HL-60 (cell line): ENCODE results near the gene TTC34.

ENCODE experiments used
- DNase-seq, 2 experiments: peaks; one replicate each; pipeline ENCODE4 v3.0.0-alpha.2; 2010 to 2020; ENCODE audit warnings: low read depth in 1 of 2, low spot score in 1 of 2
- H3K27ac ChIP-seq: fragments of 250-450 bp; sonication (Bioruptor Pico); replicated peaks from 2 replicates; pipeline ENCODE4 v1.5.1; 2020; ENCODE audit warnings: mild to moderate bottlenecking, moderate library complexity
- H3K27me3 ChIP-seq: fragments of 250-450 bp; sonication (Bioruptor Pico); 2 replicates; pipeline ENCODE4 v1.5.1; 2021; ENCODE audit warnings: mild to moderate bottlenecking, moderate library complexity; ENCODE audit not compliant: insufficient read depth, poor library complexity, severe bottlenecking
- H3K4me3 ChIP-seq: replicated peaks from 2 replicates; pipeline ENCODE4 v1.5.1; 2011; ENCODE audit warnings: mild to moderate bottlenecking, control low read depth, low read length; ENCODE audit not compliant: insufficient read depth
- GABPA ChIP-seq: IDR thresholded peaks from 2 replicates; pipeline ENCODE4 v1.6.1; 2012; ENCODE audit warnings: low read depth
- POLR2AphosphoS5 ChIP-seq: IDR thresholded peaks from 2 replicates; pipeline ENCODE4 v1.6.1; 2012; ENCODE audit warnings: low read depth
- SPI1 ChIP-seq: IDR thresholded peaks from 2 replicates; pipeline ENCODE4 v1.6.1; 2012; ENCODE audit warnings: low read depth, mild to moderate bottlenecking, borderline replicate concordance
- TF ChIP-seq, protein P1 (sequence below): IDR thresholded peaks from one replicate; pipeline ENCODE4 v1.5.1; 2011; ENCODE audit warnings: low read length, control low read depth, inconsistent platforms; ENCODE audit not compliant: insufficient read depth
- TF ChIP-seq, protein P2 (sequence below): IDR thresholded peaks from 2 replicates; pipeline ENCODE4 v1.6.1; 2012; ENCODE audit warnings: low read depth; ENCODE audit not compliant: insufficient replicate concordance

TTC34 gene

DNA sequence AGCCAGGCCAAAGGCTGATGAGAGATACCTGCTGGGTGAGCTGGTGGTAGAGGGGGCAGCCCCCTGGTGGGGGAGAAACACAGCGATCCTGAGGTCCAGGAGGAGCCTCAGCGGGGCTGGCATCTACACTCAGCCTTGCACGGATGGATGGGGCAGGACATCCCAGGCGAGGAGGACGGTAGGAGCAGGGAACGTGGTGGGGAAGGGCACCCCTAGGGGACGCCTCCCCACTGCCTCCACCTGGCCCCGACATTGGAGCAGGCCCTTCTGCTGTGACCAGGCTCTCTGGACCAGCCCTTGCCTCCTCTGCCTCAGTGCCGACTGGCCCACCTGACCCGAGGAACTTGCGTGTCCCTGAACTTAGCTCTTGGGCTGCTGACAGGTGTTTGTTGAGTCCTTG, 162.3 kb downstream of the TTC34 start:
- Histone ChIP-seq H3K4me3 (no peak overlapping the region), H3K27me3 (no peaks in the 10 kb centered on the region), H3K27ac (no peak overlapping the region)
- TF ChIP-seq, protein P1, sequence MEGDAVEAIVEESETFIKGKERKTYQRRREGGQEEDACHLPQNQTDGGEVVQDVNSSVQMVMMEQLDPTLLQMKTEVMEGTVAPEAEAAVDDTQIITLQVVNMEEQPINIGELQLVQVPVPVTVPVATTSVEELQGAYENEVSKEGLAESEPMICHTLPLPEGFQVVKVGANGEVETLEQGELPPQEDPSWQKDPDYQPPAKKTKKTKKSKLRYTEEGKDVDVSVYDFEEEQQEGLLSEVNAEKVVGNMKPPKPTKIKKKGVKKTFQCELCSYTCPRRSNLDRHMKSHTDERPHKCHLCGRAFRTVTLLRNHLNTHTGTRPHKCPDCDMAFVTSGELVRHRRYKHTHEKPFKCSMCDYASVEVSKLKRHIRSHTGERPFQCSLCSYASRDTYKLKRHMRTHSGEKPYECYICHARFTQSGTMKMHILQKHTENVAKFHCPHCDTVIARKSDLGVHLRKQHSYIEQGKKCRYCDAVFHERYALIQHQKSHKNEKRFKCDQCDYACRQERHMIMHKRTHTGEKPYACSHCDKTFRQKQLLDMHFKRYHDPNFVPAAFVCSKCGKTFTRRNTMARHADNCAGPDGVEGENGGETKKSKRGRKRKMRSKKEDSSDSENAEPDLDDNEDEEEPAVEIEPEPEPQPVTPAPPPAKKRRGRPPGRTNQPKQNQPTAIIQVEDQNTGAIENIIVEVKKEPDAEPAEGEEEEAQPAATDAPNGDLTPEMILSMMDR = no peak
- no peak for TF ChIP-seq GABPA
- DNase-seq = no peak

DNA sequence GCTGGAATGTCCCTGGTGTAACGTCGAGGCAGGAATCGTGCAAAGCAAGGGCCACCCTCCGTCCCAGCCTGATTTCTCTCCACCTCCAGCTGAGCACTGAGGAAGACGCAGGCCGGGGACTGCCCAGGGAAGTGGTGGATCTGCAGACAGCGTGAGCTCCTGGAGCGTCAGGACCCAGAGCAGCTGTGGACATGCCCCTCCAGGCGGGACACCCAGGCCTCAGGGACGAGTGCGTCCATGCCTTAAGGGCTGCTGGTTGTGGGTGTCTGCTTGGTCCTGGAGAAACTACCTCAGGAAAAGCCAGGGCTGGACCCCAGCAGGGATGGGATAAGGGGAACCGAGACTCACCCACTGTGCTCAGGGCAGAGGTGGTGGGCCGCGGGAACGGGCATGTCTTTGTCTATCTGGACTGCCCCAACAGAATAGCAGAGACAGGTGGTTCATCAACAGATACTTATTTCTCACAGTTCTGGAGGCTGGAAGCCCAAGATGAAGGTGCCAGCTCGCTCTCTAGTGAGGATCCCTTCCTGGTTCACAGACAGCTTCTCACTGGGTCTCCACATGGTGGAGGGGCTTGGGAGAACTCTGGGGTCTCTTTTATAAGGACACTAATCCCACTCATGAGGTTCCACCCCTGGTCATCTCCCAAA, 162.9 kb downstream of the TTC34 start:
- no peak for TF ChIP-seq GABPA
- TF ChIP-seq, protein P2, sequence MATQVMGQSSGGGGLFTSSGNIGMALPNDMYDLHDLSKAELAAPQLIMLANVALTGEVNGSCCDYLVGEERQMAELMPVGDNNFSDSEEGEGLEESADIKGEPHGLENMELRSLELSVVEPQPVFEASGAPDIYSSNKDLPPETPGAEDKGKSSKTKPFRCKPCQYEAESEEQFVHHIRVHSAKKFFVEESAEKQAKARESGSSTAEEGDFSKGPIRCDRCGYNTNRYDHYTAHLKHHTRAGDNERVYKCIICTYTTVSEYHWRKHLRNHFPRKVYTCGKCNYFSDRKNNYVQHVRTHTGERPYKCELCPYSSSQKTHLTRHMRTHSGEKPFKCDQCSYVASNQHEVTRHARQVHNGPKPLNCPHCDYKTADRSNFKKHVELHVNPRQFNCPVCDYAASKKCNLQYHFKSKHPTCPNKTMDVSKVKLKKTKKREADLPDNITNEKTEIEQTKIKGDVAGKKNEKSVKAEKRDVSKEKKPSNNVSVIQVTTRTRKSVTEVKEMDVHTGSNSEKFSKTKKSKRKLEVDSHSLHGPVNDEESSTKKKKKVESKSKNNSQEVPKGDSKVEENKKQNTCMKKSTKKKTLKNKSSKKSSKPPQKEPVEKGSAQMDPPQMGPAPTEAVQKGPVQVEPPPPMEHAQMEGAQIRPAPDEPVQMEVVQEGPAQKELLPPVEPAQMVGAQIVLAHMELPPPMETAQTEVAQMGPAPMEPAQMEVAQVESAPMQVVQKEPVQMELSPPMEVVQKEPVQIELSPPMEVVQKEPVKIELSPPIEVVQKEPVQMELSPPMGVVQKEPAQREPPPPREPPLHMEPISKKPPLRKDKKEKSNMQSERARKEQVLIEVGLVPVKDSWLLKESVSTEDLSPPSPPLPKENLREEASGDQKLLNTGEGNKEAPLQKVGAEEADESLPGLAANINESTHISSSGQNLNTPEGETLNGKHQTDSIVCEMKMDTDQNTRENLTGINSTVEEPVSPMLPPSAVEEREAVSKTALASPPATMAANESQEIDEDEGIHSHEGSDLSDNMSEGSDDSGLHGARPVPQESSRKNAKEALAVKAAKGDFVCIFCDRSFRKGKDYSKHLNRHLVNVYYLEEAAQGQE = no peak
- TF ChIP-seq, protein P1 = no peak
- TF ChIP-seq SPI1 = no peak
- TF ChIP-seq POLR2AphosphoS5 = no peak
- H3K4me3 ChIP-seq = no peak overlapping the region
- no peaks in the 10 kb centered on the region for H3K27me3 ChIP-seq
- H3K27ac ChIP-seq = no peak overlapping the region
- no peak for DNase-seq

DNA sequence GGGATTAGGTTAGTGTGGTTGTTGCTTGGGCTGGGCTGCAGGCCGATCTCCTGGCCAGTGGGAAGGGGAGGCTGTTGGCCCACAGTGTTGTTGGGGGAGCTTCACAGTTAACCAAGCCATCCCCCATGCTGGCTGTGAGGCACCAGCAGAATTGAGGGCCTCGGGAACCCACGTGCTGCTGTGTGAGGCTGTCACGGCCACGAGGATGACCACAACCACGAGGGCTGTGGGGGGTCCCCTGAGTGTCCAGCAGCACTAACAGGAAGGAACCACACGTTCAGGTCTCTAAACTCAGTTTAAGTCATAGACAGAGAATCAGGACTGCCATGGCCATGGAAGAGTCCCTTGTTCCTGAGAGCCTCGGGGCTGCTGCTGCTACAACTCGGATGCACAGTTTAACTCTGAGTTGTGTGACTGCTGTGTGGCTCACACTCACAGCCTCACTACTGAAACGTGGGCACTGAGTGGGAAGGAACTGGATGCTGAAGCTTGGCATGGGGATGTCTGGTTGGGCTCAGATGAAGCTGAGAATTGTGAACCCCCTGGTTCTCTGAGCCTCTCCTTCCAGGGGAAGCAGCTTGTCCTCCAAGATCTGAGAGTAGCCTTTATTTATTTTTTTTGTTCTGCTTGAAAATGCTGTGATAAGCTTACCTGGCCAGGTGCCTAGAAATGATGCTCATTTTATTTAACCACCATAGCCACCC, 163.9 kb downstream of the TTC34 start:
- no peak for TF ChIP-seq POLR2AphosphoS5
- TF ChIP-seq, protein P1 = no peak
- TF ChIP-seq SPI1 = no peak
- TF ChIP-seq, protein P2 = no peak
- TF ChIP-seq GABPA = no peak
- Histone ChIP-seq H3K27me3 (no peaks in the 10 kb centered on the region), H3K4me3 (no peak overlapping the region), H3K27ac (no peak overlapping the region)
- DNase-seq = no peak

DNA sequence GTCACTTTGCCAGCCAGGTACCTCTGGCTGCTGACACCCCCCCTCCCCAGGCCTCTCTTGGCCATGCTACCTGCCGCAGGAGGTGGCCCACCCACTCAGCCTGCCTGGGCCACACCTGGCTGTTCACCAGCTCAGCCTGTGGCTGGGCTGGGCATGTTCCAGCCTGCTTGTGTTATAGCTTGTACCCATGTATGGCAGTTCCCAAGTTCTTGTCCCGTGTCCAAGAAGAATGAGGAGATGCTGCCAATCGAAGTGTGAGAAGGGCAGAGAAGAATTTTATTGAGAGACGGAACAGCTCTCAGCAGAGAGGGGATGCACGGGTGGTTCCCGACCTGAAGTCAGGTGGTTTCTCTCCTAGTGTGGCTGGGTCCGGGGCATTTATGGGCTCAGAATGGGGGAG, 164.8 kb downstream of the TTC34 start:
- DNase-seq = no peak
- TF ChIP-seq SPI1 (no peak), GABPA (no peak), POLR2AphosphoS5 (no peak)
- TF ChIP-seq, protein P1 = no peak
- TF ChIP-seq, protein P2 = no peak
- H3K27ac ChIP-seq = no peak overlapping the region
- H3K4me3 ChIP-seq = no peak overlapping the region
- H3K27me3 ChIP-seq = no peaks in the 10 kb centered on the region
